Activated CD8-positive, alpha-beta memory T cell treated with anti-CD3 and anti-CD28 coated beads for 4 hours (primary cell): ENCODE measurements around the gene OTC.

Source experiments
- DNase-seq, 2 donors: peaks; one replicate each; pipeline ENCODE4 v3.0.0-alpha.2; 2020; ENCODE audit warnings: low read depth in 2 of 2

Gene OTC

DNA sequence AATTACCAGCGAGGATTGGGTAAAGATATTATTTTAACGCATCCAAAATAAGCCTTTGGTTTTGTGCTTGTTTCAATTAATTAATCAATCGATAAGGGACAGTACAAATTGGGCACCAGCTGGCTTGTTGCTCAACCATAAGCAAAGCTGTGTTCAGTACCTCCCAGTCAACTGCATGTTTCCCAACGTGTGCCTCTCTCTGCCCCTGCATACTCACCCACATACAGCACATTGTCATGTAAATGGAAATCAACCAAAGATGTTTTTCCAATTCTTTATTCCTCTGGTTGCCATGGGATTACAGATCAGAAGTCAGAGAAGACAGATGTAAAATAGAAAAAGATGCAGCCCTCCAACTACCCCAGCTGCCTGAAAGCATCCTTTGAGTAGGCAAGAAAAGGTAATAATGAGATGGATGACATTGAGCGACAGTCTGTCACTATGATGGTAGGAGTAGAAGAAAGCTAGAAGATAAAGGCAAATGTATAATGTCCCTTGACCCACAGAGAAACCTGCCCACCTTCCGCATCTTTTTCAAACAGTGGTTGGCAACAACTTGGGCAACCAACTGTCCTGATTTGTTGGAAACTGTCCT is 116.3 kb downstream of the OTC start:
- no peak for DNase-seq
